SK-N-SH treated with all-trans-retinoic acid at 6 μM for 48 hours (cell line): ENCODE measurements around the gene COL1A2.

ENCODE experiments used
- ATAC-seq: fragments of 200-7000 bp; cut with Tn5 transposase; 3 replicates; pipeline ENCODE4 v1.9.1; 2020; ENCODE audit warnings: mild to moderate bottlenecking, moderate library complexity
- BACH2 ChIP-seq: fragments of 250-450 bp; sonication (Bioruptor Pico); IDR thresholded peaks from 2 replicates; pipeline ENCODE4 v1.9.0; 2021; ENCODE audit warnings: mild to moderate bottlenecking, borderline replicate concordance
- CSDC2 ChIP-seq: fragments of 250-450 bp; sonication (Bioruptor Pico); IDR thresholded peaks from 2 replicates; pipeline ENCODE4 v1.5.0; 2020; ENCODE audit warnings: mild to moderate bottlenecking, moderate library complexity
- ESRRG ChIP-seq: fragments of 250-450 bp; sonication (Bioruptor Pico); IDR thresholded peaks from 2 replicates; pipeline ENCODE4 v1.6.1; 2021; ENCODE audit warnings: mild to moderate bottlenecking
- GLIS3 ChIP-seq: fragments of 250-450 bp; sonication (Bioruptor Pico); IDR thresholded peaks from 2 replicates; pipeline ENCODE4 v1.5.0; 2020; ENCODE audit warnings: mild to moderate bottlenecking, moderate library complexity
- ISL1 ChIP-seq: fragments of 250-450 bp; sonication (Bioruptor Pico); IDR thresholded peaks from 2 replicates; pipeline ENCODE4 v2.1.2; 2022; ENCODE audit warnings: mild to moderate bottlenecking, moderate library complexity
- OSR1 ChIP-seq: fragments of 250-450 bp; sonication (Bioruptor Pico); IDR thresholded peaks from 2 replicates; pipeline ENCODE4 v1.8.0; 2022; ENCODE audit warnings: moderate library complexity, mild to moderate bottlenecking, inconsistent platforms
- PPARA ChIP-seq: fragments of 250-450 bp; sonication (Bioruptor Pico); IDR thresholded peaks from 2 replicates; pipeline ENCODE4 v1.5.0; 2020; ENCODE audit warnings: mild to moderate bottlenecking, borderline replicate concordance
- RARB ChIP-seq: fragments of 250-450 bp; sonication (Bioruptor Pico); IDR thresholded peaks from 2 replicates; pipeline ENCODE4 v1.8.0; 2021; ENCODE audit warnings: mild to moderate bottlenecking, moderate library complexity
- SNAI2 ChIP-seq: fragments of 250-450 bp; sonication (Bioruptor Pico); IDR thresholded peaks from 2 replicates; pipeline ENCODE4 v1.5.0; 2020; ENCODE audit warnings: mild to moderate bottlenecking, moderate library complexity
- TCF4 ChIP-seq: fragments of 250-450 bp; sonication (Bioruptor Pico); IDR thresholded peaks from 2 replicates; pipeline ENCODE4 v1.8.0; 2021; ENCODE audit warnings: mild to moderate bottlenecking, moderate library complexity, borderline replicate concordance
- TOX ChIP-seq: fragments of 250-450 bp; sonication (Bioruptor Pico); IDR thresholded peaks from 2 replicates; pipeline ENCODE4 v1.8.0; 2021; ENCODE audit warnings: mild to moderate bottlenecking, moderate library complexity, borderline replicate concordance
- ZC3H10 ChIP-seq: fragments of 250-450 bp; sonication (Bioruptor Pico); IDR thresholded peaks from 2 replicates; pipeline ENCODE4 v1.5.1; 2021; ENCODE audit warnings: mild to moderate bottlenecking, moderate library complexity
- ZFP3 ChIP-seq: fragments of 250-450 bp; sonication (Bioruptor Pico); IDR thresholded peaks from 2 replicates; pipeline ENCODE4 v1.5.0; 2020; ENCODE audit warnings: mild to moderate bottlenecking, moderate library complexity
- ZFP30 ChIP-seq: fragments of 450-650 bp; formaldehyde crosslinking; IDR thresholded peaks from 2 replicates; pipeline ENCODE4 v1.5.0; 2022; ENCODE audit warnings: mild to moderate bottlenecking, moderate library complexity
- ZNF565 ChIP-seq: fragments of 450-650 bp; formaldehyde crosslinking; conservative IDR thresholded peaks from 2 replicates; pipeline ENCODE4 v1.5.0; 2020; ENCODE audit warnings: low read depth, mild to moderate bottlenecking, moderate library complexity
- ZNF70 ChIP-seq: fragments of 450-650 bp; formaldehyde crosslinking; IDR thresholded peaks from 2 replicates; pipeline ENCODE4 v1.5.0; 2020; ENCODE audit warnings: mild to moderate bottlenecking, moderate library complexity
- ZNF8 ChIP-seq: fragments of 450-650 bp; formaldehyde crosslinking; IDR thresholded peaks from 2 replicates; pipeline ENCODE4 v1.5.0; 2020; ENCODE audit warnings: mild to moderate bottlenecking, moderate library complexity
- TF ChIP-seq, protein P1 (sequence below): fragments of 250-450 bp; sonication (Bioruptor Pico); IDR thresholded peaks from 2 replicates; pipeline ENCODE4 v1.8.0; 2021; ENCODE audit warnings: low read depth, mild to moderate bottlenecking, moderate library complexity, borderline replicate concordance
- TF ChIP-seq, protein P2 (sequence below): fragments of 250-450 bp; sonication (Bioruptor Pico); IDR thresholded peaks from 2 replicates; pipeline ENCODE4 v1.5.0; 2020; ENCODE audit warnings: mild to moderate bottlenecking, moderate library complexity
- TF ChIP-seq, protein P3 (sequence below): fragments of 250-450 bp; sonication (Bioruptor Pico); IDR thresholded peaks from 2 replicates; pipeline ENCODE4 v1.5.1; 2021; ENCODE audit warnings: mild to moderate bottlenecking, moderate library complexity
- TF ChIP-seq, protein P4 (sequence below): fragments of 250-450 bp; sonication (Bioruptor Pico); IDR thresholded peaks from 2 replicates; pipeline ENCODE4 v1.8.0; 2020; ENCODE audit warnings: mild to moderate bottlenecking, moderate library complexity, borderline replicate concordance

Gene COL1A2

DNA sequence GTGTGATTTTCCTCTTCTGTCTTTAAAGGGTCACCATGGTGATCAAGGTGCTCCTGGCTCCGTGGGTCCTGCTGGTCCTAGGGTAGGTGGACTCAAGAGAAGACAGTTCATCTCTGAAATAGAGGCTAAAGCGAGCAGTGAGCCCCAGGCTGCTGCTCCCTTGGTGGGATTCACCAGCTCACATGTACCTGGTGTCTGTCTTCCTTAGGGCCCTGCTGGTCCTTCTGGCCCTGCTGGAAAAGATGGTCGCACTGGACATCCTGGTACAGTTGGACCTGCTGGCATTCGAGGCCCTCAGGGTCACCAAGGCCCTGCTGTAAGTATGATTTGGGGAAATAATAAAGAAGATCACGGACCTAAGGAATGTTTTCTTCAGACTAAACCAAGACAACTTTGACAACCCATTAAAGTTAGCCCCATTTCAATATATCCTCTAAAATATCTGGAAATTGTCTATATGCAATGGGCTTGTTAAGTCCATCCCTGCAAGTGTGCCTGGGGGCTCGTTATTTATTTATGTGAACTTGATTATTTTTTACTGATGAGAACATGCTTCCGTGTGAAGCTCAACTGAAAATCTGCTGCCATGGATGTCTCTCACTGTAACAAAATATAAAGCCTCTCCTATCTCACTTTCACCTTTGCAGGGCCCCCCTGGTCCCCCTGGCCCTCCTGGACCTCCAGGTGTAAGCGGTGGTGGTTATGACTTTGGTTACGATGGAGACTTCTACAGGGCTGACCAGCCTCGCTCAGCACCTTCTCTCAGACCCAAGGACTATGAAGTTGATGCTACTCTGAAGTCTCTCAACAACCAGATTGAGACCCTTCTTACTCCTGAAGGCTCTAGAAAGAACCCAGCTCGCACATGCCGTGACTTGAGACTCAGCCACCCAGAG lies 32.5 kb downstream of the COL1A2 start:
- ATAC-seq, result no peak
- TF ChIP-seq, protein P1, sequence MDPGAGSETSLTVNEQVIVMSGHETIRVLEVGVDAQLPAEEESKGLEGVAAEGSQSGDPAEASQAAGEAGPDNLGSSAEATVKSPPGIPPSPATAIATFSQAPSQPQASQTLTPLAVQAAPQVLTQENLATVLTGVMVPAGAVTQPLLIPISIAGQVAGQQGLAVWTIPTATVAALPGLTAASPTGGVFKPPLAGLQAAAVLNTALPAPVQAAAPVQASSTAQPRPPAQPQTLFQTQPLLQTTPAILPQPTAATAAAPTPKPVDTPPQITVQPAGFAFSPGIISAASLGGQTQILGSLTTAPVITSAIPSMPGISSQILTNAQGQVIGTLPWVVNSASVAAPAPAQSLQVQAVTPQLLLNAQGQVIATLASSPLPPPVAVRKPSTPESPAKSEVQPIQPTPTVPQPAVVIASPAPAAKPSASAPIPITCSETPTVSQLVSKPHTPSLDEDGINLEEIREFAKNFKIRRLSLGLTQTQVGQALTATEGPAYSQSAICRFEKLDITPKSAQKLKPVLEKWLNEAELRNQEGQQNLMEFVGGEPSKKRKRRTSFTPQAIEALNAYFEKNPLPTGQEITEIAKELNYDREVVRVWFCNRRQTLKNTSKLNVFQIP (CRISPR knock-in tag), result no peak
- TF ChIP-seq ZFP3 (CRISPR knock-in tag) (no peak), BACH2 (CRISPR knock-in tag) (no peak), ESRRG (no peak), ZNF8 (no peak), TCF4 (no peak), OSR1 (CRISPR knock-in tag) (no peak), SNAI2 (CRISPR knock-in tag) (no peak), ZNF70 (CRISPR knock-in tag) (no peak), ZC3H10 (CRISPR knock-in tag) (no peak), CSDC2 (CRISPR knock-in tag) (no peak), PPARA (CRISPR knock-in tag) (no peak)
- TF ChIP-seq, protein P2, sequence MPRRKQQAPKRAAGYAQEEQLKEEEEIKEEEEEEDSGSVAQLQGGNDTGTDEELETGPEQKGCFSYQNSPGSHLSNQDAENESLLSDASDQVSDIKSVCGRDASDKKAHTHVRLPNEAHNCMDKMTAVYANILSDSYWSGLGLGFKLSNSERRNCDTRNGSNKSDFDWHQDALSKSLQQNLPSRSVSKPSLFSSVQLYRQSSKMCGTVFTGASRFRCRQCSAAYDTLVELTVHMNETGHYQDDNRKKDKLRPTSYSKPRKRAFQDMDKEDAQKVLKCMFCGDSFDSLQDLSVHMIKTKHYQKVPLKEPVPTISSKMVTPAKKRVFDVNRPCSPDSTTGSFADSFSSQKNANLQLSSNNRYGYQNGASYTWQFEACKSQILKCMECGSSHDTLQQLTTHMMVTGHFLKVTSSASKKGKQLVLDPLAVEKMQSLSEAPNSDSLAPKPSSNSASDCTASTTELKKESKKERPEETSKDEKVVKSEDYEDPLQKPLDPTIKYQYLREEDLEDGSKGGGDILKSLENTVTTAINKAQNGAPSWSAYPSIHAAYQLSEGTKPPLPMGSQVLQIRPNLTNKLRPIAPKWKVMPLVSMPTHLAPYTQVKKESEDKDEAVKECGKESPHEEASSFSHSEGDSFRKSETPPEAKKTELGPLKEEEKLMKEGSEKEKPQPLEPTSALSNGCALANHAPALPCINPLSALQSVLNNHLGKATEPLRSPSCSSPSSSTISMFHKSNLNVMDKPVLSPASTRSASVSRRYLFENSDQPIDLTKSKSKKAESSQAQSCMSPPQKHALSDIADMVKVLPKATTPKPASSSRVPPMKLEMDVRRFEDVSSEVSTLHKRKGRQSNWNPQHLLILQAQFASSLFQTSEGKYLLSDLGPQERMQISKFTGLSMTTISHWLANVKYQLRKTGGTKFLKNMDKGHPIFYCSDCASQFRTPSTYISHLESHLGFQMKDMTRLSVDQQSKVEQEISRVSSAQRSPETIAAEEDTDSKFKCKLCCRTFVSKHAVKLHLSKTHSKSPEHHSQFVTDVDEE, result no peak
- TF ChIP-seq, protein P3, sequence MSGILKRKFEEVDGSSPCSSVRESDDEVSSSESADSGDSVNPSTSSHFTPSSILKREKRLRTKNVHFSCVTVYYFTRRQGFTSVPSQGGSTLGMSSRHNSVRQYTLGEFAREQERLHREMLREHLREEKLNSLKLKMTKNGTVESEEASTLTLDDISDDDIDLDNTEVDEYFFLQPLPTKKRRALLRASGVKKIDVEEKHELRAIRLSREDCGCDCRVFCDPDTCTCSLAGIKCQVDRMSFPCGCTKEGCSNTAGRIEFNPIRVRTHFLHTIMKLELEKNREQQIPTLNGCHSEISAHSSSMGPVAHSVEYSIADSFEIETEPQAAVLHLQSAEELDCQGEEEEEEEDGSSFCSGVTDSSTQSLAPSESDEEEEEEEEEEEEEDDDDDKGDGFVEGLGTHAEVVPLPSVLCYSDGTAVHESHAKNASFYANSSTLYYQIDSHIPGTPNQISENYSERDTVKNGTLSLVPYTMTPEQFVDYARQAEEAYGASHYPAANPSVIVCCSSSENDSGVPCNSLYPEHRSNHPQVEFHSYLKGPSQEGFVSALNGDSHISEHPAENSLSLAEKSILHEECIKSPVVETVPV (CRISPR knock-in tag), result no peak

DNA sequence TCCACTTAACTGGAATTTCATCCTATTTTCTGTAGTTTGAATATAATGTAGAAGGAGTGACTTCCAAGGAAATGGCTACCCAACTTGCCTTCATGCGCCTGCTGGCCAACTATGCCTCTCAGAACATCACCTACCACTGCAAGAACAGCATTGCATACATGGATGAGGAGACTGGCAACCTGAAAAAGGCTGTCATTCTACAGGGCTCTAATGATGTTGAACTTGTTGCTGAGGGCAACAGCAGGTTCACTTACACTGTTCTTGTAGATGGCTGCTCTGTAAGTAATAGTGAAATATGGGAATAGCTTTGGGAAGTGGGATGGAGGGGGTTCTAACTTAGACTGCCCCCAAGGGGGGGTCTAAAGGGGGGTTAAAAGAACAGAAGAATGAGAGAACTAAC lies 34.5 kb downstream of the COL1A2 start:
- TF ChIP-seq RARB (CRISPR knock-in tag) (no peak), TOX (CRISPR knock-in tag) (no peak), GLIS3 (CRISPR knock-in tag) (no peak), ZFP30 (CRISPR knock-in tag) (no peak), TCF4 (no peak), OSR1 (CRISPR knock-in tag) (no peak), ESRRG (no peak), ISL1 (CRISPR knock-in tag) (no peak), PPARA (CRISPR knock-in tag) (no peak), ZNF565 (no peak), ZFP3 (CRISPR knock-in tag) (no peak), CSDC2 (CRISPR knock-in tag) (no peak)
- TF ChIP-seq, protein P1 (CRISPR knock-in tag), result no peak
- TF ChIP-seq, protein P4, sequence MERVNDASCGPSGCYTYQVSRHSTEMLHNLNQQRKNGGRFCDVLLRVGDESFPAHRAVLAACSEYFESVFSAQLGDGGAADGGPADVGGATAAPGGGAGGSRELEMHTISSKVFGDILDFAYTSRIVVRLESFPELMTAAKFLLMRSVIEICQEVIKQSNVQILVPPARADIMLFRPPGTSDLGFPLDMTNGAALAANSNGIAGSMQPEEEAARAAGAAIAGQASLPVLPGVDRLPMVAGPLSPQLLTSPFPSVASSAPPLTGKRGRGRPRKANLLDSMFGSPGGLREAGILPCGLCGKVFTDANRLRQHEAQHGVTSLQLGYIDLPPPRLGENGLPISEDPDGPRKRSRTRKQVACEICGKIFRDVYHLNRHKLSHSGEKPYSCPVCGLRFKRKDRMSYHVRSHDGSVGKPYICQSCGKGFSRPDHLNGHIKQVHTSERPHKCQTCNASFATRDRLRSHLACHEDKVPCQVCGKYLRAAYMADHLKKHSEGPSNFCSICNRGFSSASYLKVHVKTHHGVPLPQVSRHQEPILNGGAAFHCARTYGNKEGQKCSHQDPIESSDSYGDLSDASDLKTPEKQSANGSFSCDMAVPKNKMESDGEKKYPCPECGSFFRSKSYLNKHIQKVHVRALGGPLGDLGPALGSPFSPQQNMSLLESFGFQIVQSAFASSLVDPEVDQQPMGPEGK (CRISPR knock-in tag), result no peak
- TF ChIP-seq, all 23 proteins: peak for 0
- ATAC-seq, result no peak
